NOMO-1 (cell line): ENCODE data around the gene NECTIN3.

Experiments used
- DNase-seq, 2 experiments: peaks; one replicate each; lab custom pipeline; 2025; ENCODE audit not compliant: unreplicated experiment in 2 of 2; lab: John Stamatoyannopoulos, UW

NECTIN3 gene

DNA sequence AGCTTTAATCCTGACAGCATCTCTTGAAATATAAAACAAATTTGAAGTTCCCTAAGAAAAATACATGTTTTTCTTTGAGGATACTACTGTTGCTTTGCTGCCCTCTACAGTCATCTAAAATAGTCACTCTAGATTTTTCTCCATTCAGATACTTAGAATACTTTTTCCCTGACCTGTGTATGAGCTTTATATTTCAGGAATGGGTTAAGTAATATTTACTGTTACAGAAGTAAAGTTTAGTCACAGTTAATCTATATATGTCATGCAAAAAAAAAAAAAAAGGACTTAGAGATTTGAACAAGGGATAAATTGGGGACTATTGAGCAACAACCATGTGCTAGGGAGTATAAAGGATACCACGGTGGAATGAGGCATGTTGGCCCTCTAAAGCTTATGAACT lies 8.8 kb downstream of the NECTIN3 start:
- no peak for DNase-seq

- DNase-seq: no peak
Observed at GRCh38 chr3:111081008-111081545, 9.5 kb downstream of the NECTIN3 start.

DNA sequence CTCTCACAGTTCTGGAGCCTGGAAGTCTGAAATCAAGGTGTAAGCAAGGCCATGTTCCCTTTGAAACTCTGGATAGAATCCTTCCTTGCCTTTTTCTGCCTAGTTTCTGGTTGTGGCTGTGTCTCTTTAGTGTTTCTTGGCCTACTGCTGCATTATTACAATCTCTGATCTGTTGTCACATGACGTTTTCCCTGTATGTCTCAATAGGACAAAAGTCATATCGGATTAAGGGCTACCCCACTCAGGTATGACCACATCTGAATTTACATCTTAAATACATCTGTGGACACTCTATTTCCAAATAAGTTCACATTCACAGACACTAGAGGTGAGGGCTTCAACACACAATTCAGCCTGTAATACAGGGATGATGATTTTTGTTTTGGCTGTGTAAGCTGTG lies 13.3 kb downstream of the NECTIN3 start:
- no peak for DNase-seq

- DNase-seq: no peak
Observed at GRCh38 chr3:111087924-111088469, 16.4 kb downstream of the NECTIN3 start.

DNA sequence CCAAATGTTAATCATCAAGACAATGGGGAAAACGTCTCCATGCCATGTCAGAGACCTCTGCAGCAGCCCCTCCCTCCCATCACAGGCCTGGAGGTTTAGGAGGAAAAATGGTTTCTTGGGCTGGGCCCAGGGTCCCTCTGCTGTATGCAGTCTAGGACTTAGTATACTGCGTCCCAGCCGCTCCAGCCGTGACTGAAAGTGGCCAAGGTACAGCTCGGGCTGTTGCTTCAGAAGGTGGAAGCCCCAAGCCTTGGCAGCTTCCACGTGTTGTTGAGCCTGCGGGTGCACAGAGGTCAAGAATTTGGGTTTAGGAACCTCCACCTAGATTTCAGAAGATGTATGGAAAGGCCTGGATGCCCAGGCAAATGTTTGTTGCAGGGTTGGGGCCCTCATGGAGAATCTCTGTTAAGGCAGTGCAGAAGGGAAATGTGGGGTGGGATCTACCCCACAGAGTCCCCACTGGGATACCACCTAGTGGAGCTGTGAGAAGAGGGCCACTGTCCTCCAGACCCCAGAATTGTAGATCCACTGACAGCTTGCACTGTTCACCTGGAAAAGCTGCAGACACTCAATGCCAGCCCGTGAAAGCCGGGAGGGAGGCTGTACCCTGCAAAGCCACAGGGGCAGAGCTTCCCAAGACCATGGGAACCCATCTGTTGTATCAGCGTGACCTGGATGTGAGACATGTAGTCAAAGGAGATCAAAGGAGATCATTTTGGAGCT lies 25.0 kb downstream of the NECTIN3 start:
- DNase-seq: no peak

DNA sequence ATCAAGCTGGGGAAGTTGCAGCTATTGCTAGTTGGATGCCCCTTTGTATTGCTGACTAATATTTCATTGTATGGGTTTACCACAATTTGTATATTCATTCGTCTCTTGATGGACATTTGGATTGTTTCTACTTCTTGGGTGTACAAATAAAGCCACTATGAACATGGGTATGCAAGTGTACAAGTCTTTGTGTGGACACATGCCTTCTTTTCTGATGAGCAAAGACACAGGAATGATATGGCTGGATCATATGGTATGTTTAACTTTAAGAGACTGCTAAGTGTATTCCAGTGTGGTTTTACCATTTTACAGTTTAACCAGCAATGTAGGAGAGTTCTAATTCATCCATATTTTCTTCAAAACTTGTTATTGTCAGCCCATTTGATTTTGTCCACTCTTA lies 32.2 kb downstream of the NECTIN3 start:
- DNase-seq: no peak

DNA sequence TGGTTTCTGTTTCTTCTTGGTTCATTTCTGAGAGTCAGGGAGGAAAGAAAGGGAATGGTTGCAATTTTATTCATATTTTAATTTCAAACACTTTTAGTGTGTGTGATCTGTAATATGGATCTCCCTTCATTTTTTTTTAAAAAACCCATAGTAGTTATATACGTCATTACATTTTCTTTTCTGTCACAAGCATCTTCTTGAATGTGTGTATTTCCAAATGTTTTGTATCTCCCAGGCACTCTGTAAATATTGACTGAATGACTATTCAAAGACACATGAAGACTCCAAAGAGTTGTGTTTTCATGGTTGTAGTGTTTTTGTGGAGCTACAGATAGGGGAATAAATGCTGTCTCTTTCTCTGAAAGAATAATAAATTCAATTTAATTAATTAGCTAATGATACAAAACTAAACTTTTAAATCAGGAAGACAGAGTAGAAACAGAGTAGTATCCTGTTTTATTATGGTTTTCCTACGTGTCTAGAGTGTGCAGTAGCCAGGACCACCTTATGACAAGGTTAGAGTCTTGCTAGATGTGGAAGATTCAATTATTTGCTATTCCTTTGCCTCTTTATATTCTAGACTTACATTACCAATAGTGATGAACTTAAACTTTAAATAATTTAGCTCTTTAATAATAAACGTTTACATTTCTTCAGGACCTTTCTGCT lies 35.5 kb downstream of the NECTIN3 start:
- no peak for DNase-seq

- DNase-seq: no peak
Observed at GRCh38 chr3:111107662-111108035, 36.0 kb downstream of the NECTIN3 start.

GRCh38 chr3:111112913-111113312 lies 41.3 kb downstream of the NECTIN3 start:
- DNase-seq: no peak

GRCh38 chr3:111128884-111129283 lies 57.3 kb downstream of the NECTIN3 start:
- DNase-seq: no peak

GRCh38 chr3:111130827-111131226 lies 59.2 kb downstream of the NECTIN3 start:
- DNase-seq: no peak

GRCh38 chr3:111134302-111134701 lies 62.7 kb downstream of the NECTIN3 start:
- DNase-seq: no peak

- no peak for DNase-seq
Observed at GRCh38 chr3:111151438-111151837, 79.8 kb downstream of the NECTIN3 start.

DNA sequence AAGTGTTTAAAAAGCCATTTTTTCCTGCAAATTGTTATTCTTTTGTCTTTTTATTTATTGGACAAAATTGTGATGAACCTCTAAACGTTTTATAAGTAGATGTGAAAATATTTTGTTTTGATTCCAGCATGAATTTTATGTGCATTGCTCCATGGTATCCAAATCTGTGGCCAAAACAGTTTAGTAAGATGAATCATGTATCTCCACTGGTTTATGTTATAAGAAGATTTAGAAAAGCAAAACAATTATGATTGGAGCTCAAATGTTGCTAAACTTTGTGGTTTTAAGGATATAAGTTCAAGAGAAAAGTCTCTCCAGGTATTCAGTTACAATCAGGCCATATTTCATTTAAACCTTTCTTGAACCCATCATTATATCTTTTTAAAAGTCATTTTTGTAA lies 80.9 kb downstream of the NECTIN3 start:
- no peak for DNase-seq

DNA sequence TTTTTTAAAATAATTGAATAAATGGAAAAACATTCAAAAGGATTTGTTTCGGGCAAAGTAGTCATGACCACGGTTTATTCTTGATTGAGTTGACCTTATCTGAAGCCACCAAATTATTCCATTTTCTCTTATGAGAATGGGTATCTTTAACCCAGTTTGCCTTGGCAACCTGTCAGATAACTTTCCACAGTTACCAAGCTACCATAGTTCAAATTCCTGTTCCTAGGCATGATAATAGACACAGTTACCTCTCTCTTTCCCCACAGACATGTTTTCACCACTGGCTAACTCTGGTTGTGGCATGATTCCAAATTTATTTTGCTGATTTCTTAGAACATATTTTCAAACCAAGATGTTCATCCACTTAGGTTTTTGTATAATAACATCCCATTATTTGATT lies 84.9 kb downstream of the NECTIN3 start:
- DNase-seq: no peak

- DNase-seq: no peak
Observed at GRCh38 chr3:111159391-111159790, 87.8 kb downstream of the NECTIN3 start.

- no peak for DNase-seq
Observed at GRCh38 chr3:111164621-111165020, 93.0 kb downstream of the NECTIN3 start.

- DNase-seq: no peak
Observed at GRCh38 chr3:111165411-111165810, 93.8 kb downstream of the NECTIN3 start.

- DNase-seq: no peak
Observed at GRCh38 chr3:111173328-111173900, 101.8 kb downstream of the NECTIN3 start.

DNA sequence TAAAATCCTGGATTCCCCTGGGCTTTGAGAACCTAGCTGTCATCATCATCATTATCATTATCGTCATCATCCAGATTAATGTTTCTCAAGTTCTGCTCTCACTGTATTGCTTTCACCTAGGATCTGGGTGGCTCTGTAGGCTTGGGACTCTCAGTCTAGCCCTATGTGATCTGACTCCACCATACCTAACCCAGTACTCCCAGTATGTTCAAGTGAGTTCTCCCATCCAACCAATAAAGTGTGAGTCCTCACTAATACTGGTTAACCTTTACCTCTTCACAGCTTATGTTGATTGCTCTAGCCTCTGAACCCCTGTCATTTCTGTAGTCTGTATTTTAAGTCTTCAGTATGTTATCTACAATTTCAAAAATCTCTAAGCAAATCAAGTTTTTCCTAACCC lies 102.3 kb downstream of the NECTIN3 start:
- no peak for DNase-seq

GRCh38 chr3:111190518-111190917 lies 118.9 kb downstream of the NECTIN3 start:
- no peak for DNase-seq

DNA sequence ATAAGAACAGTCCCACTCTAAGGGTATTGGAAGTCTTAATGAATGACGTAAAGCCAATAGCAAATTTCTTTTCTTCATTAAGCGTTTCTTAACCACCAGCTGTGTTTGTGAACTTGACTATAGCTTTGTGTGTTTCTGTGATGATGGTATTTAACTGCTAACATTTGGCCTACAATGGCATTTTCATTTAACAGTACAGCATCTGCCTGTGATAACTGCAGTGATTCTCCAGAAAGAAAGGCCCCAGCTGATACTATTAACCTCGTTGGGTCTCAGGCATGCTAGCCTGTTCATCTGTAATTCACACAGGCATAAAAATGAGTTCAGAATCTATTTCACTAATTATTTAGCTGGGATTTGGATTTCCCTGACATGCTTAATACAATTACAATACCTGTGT lies 121.9 kb downstream of the NECTIN3 start:
- DNase-seq: no peak
